ENCODE results near the gene TNNC1. TPM values are rescaled to one million over a fixed set of nuclear protein-coding genes. Genes with fewer than 3 reads are reported as not detected.

Gene TNNC1
- total and polyA plus RNA-seq, 2 of the 13 experiments (the other 11 are each of a cell fraction or from before 2014, with no cell fraction given): 11.8 to 36.4 TPM

GRCh38 chr3:52483577-52484381 lies 29.9 kb upstream of the TNNC1 start:
- no peaks in the 10 kb centered on the region for H3K27me3 ChIP-seq (ENCODE audit: control insufficient read depth in 1 of 2, insufficient read depth in 2 of 2, low read length in 2 of 2)
- peak; percentile 61 for DNase-seq (ENCODE audit: low spot score)
- H3K4me3 ChIP-seq (replicated peaks in 1 of 3; ENCODE audit: insufficient read depth in 1 of 3, low read depth in 2 of 3, low read length in 3 of 3): no peak overlapping the region
- H3K27ac ChIP-seq (ENCODE audit: extremely low read length, insufficient read depth, low read length): no peak overlapping the region
- peak; percentile 10 for ATAC-seq
- WGBS (ENCODE audit: low lambda C conversion rate): 82% methylated on average over 8 of the region's 13 CpGs
- H4K20me1 ChIP-seq (ENCODE audit: insufficient read depth, low read length): no peaks in the 10 kb centered on the region
- ChIA-PET CTCF (ENCODE audit: low intra/inter-chr PET ratio, low total read pairs) (no interaction called here), POLR2A (no interaction called here)
- H3K36me3 ChIP-seq (replicated peaks in 1 of 2; ENCODE audit: control insufficient read depth in 1 of 2, insufficient read depth in 2 of 2, low read length in 2 of 2): peaks cover 19 to 53% of the 10 kb centered on the region in 2 experiments
- H2AFZ ChIP-seq (ENCODE audit: low read length): no peak overlapping the region
- TF ChIP-seq ATF4 (CRISPR knock-in tag; IDR thresholded peaks at IDR 0.05) (no peak), NR2F6 (IDR thresholded peaks at IDR 0.05) (peak; percentile 15; the same call in 1 of the 2 replicates), NR2F6 (CRISPR knock-in tag; IDR thresholded peaks at IDR 0.05) (no peak), SOX13 (IDR thresholded peaks at IDR 0.05) (no peak), SOX13 (CRISPR knock-in tag; conservative IDR thresholded peaks at IDR 0.05 in 1 of 2, IDR thresholded peaks at IDR 0.05 in 1 of 2) (peak in 1 of 2 experiments; percentile 35; a peak in 1 of 4 replicates), ZNF850 (CRISPR knock-in tag; conservative IDR thresholded peaks at IDR 0.05) (no peak), KMT2A (CRISPR knock-in tag; IDR thresholded peaks at IDR 0.05) (no peak), TEAD3 (CRISPR knock-in tag; optimal IDR thresholded peaks at IDR 0.05; ENCODE audit: borderline replicate concordance) (peak; percentile 20), RARA (CRISPR knock-in tag; IDR thresholded peaks at IDR 0.05) (peak; percentile 55), REPIN1 (CRISPR knock-in tag; IDR thresholded peaks at IDR 0.05; ENCODE audit: borderline replicate concordance, low read depth) (no peak), FOXA1 (IDR thresholded peaks at IDR 0.05) (no peak), FOXA1 (CRISPR knock-in tag; IDR thresholded peaks at IDR 0.05) (peak; percentile 39; the same call in 1 of the 2 replicates), BRD4 (CRISPR knock-in tag; IDR thresholded peaks at IDR 0.05) (no peak), ZBTB33 (CRISPR knock-in tag; IDR thresholded peaks at IDR 0.05) (0 out of 2 replicates have a peak, but pooled peaks have one; percentile 34)
- no peaks in the 10 kb centered on the region for H3K79me2 ChIP-seq (ENCODE audit: insufficient read depth, low read length)
- peaks cover 11% of the 10 kb centered on the region; the same call in 1 of the 2 replicates for H3K4me1 ChIP-seq (ENCODE audit: insufficient read depth, low read length)
- no peak overlapping the region for H3K4me2 ChIP-seq (ENCODE audit: low read depth, low read length)
- intact Hi-C loops (cut with micrococcal nuclease; ENCODE audit: unreplicated experiment): no loop called here
- H3K9me3 ChIP-seq (ENCODE audit: low read length): no peaks in the 10 kb centered on the region
- in situ Hi-C loops (cut with HindIII; ENCODE audit: extremely low pct_ligation_motif_present, low pct_unique_long_range_greater_than_20kb): no loop called here
- FAIRE-seq: no peak
- TSS peak; percentile 27 for BruUV-seq (replicated peaks)
- no peak overlapping the region for H3K9ac ChIP-seq (ENCODE audit: insufficient read depth, low read depth, low read length)

Measured in HepG2 (cell line).